IMR-90 (cell line): ENCODE results near the gene PIK3CA. TPM values are rescaled to one million over a fixed set of nuclear protein-coding genes. Genes with fewer than 3 reads are reported as not detected.

Experiments used
- ATAC-seq: fragments of 200-7000 bp; cut with Tn5 transposase; 2 replicates; pipeline ENCODE4 v1.9.1; 2020; ENCODE audit warnings: low read depth, mild to moderate bottlenecking, moderate library complexity
- BruUV-seq: library from RNA; stranded (reverse); fragments of 400-500 nt; replicated peaks from 2 replicates; lab custom pipeline; 2021; lab: Mats Ljungman, UMichigan
- CTCF ChIA-PET: fragments of 300-600 bp; formaldehyde crosslinking; extraction: SDS; loops from one replicate; lab custom pipeline; 2021; ENCODE audit warnings: antibody characterized with exemption; lab: Yijun Ruan, JAX
- POLR2A ChIA-PET: fragments of 300-600 bp; sonication (Branson Sonifier 250); formaldehyde crosslinking; loops from one replicate; lab custom pipeline; 2022; ENCODE audit warnings: antibody characterized with exemption; ENCODE audit not compliant: unreplicated experiment; lab: Charles Lee
- DNase-seq: peaks from one replicate; pipeline ENCODE4 v3.0.0; 2013
- H2AFZ ChIP-seq: replicated peaks from 2 replicates; pipeline ENCODE3; 2013; ENCODE audit warnings: low read length, mild to moderate bottlenecking; ENCODE audit not compliant: poor library complexity
- H2AK5ac ChIP-seq: 2 replicates; pipeline ENCODE4 v1.6.1; 2013; ENCODE audit warnings: low read depth, low read length, inconsistent platforms
- H2AK9ac ChIP-seq: replicated peaks from 2 replicates; pipeline ENCODE3; 2013; ENCODE audit warnings: mild to moderate bottlenecking, low read depth, low read length, moderate library complexity; ENCODE audit not compliant: poor library complexity
- H2BK120ac ChIP-seq: 2 replicates; pipeline ENCODE4 v1.6.1; 2013; ENCODE audit warnings: low read depth, low read length, inconsistent platforms
- H2BK15ac ChIP-seq: 3 replicates; pipeline ENCODE4 v1.6.1; 2013; ENCODE audit warnings: low read depth, low read length, inconsistent platforms
- H2BK20ac ChIP-seq: 2 replicates; pipeline ENCODE4 v1.6.1; 2013; ENCODE audit warnings: low read depth, mild to moderate bottlenecking, inconsistent platforms, low read length, moderate library complexity
- H2BK5ac ChIP-seq: 2 replicates; pipeline ENCODE4 v1.6.1; 2013; ENCODE audit warnings: mild to moderate bottlenecking, low read depth, low read length, inconsistent platforms; ENCODE audit not compliant: poor library complexity, severe bottlenecking
- H3K14ac ChIP-seq: replicated peaks from 2 replicates; pipeline ENCODE4 v1.6.1; 2013; ENCODE audit warnings: low read depth, low read length, inconsistent platforms
- H3K18ac ChIP-seq: 2 replicates; pipeline ENCODE4 v1.6.1; 2013; ENCODE audit warnings: low read depth, low read length, control low read depth
- H3K23ac ChIP-seq: 2 replicates; pipeline ENCODE4 v1.6.1; 2013; ENCODE audit warnings: low read depth, low read length, inconsistent platforms
- H3K27ac ChIP-seq: 2 replicates; pipeline ENCODE4 v1.5.1; 2013; ENCODE audit warnings: mild to moderate bottlenecking, control low read depth, low read length; ENCODE audit not compliant: insufficient read depth
- H3K27me3 ChIP-seq: 2 replicates; pipeline ENCODE4 v1.6.1; 2013; ENCODE audit warnings: low read length; ENCODE audit not compliant: control insufficient read depth, insufficient read depth
- H3K36me3 ChIP-seq: 2 replicates; pipeline ENCODE4 v1.6.1; 2013; ENCODE audit warnings: low read length, mixed read lengths; ENCODE audit not compliant: control insufficient read depth, insufficient read depth
- H3K4ac ChIP-seq: 2 replicates; pipeline ENCODE4 v1.6.1; 2013; ENCODE audit warnings: low read depth, low read length, inconsistent platforms
- H3K4me1 ChIP-seq: 2 replicates; pipeline ENCODE4 v1.6.1; 2013; ENCODE audit warnings: low read length, mixed read lengths; ENCODE audit not compliant: control insufficient read depth, insufficient read depth
- H3K4me2 ChIP-seq: 2 replicates; pipeline ENCODE4 v1.6.1; 2013; ENCODE audit warnings: low read depth, mild to moderate bottlenecking, control low read depth, low read length, moderate library complexity
- H3K4me3 ChIP-seq: 2 replicates; pipeline ENCODE4 v1.5.1; 2013; ENCODE audit warnings: low read depth, mild to moderate bottlenecking, control low read depth, low read length, moderate library complexity; ENCODE audit not compliant: insufficient read depth
- H3K56ac ChIP-seq: 2 replicates; pipeline ENCODE4 v1.6.1; 2013; ENCODE audit warnings: low read length, inconsistent platforms; ENCODE audit not compliant: insufficient read depth; ENCODE audit errors: extremely low read depth
- H3K79me1 ChIP-seq, 2 experiments: 2 replicates each; pipeline ENCODE4 v1.6.1; 2013; ENCODE audit warnings: low read length in 2 of 2, inconsistent platforms in 1 of 2, low read depth in 1 of 2
- H3K9ac ChIP-seq: 2 replicates; pipeline ENCODE4 v1.6.1; 2013; ENCODE audit warnings: low read depth, low read length, control low read depth
- H3K9me1 ChIP-seq: 2 replicates; pipeline ENCODE4 v1.6.1; 2013; ENCODE audit warnings: low read length, inconsistent platforms; ENCODE audit not compliant: insufficient read depth
- H3K9me3 ChIP-seq: 2 replicates; pipeline ENCODE4 v1.6.1; 2013; ENCODE audit warnings: low read length; ENCODE audit not compliant: control insufficient read depth, insufficient read depth
- H4K20me1 ChIP-seq: 2 replicates; pipeline ENCODE4 v1.6.1; 2013; ENCODE audit warnings: low read length, inconsistent platforms; ENCODE audit not compliant: insufficient read depth
- H4K5ac ChIP-seq: 2 replicates; pipeline ENCODE4 v1.6.1; 2013; ENCODE audit warnings: mild to moderate bottlenecking, low read depth, low read length, control low read depth
- H4K8ac ChIP-seq, 2 experiments: 2 replicates each; pipeline ENCODE4 v1.6.1; 2013; ENCODE audit warnings: low read depth in 2 of 2, low read length in 2 of 2, control low read depth in 1 of 2, inconsistent platforms in 1 of 2
- H4K91ac ChIP-seq: 2 replicates; pipeline ENCODE4 v1.6.1; 2013; ENCODE audit warnings: low read depth, low read length, inconsistent platforms; ENCODE audit not compliant: insufficient read depth
- CEBPB ChIP-seq: IDR thresholded peaks from 2 replicates; pipeline ENCODE4 v1.6.1; 2012; ENCODE audit warnings: low read depth, low read length, improper control_type of control experiment
- CHD1 ChIP-seq: IDR thresholded peaks from 2 replicates; pipeline ENCODE4 v1.6.1; 2012; ENCODE audit warnings: low read depth, low read length, improper control_type of control experiment
- FOS ChIP-seq: fragments of 150-350 bp; IDR thresholded peaks from 2 replicates; pipeline ENCODE4 v1.6.1; 2016; ENCODE audit warnings: low read depth, low read length
- MAFK ChIP-seq: IDR thresholded peaks from 2 replicates; pipeline ENCODE4 v1.6.1; 2012; ENCODE audit warnings: low read depth, low read length, improper control_type of control experiment
- MAZ ChIP-seq: IDR thresholded peaks from 2 replicates; pipeline ENCODE4 v1.6.1; 2012; ENCODE audit warnings: low read depth, mild to moderate bottlenecking, low read length, improper control_type of control experiment, moderate library complexity, borderline replicate concordance
- MXI1 ChIP-seq: IDR thresholded peaks from 2 replicates; pipeline ENCODE4 v1.6.1; 2012; ENCODE audit warnings: low read depth, mild to moderate bottlenecking, low read length, moderate library complexity, borderline replicate concordance
- POLR2A ChIP-seq: IDR thresholded peaks from 2 replicates; pipeline ENCODE4 v1.6.1; 2012; ENCODE audit warnings: mild to moderate bottlenecking, low read depth, low read length
- RFX5 ChIP-seq: IDR thresholded peaks from 2 replicates; pipeline ENCODE4 v1.8.0; 2012; ENCODE audit warnings: low read depth, mild to moderate bottlenecking, low read length, moderate library complexity
- SMC3 ChIP-seq: fragments of 150-350 bp; IDR thresholded peaks from 2 replicates; pipeline ENCODE4 v1.6.1; 2016; ENCODE audit warnings: low read depth, mild to moderate bottlenecking, antibody characterized with exemption, low read length, moderate library complexity
- dilution Hi-C: fragments of 300-500 bp; cut with HindIII; formaldehyde crosslinking; loops from one replicate; pipeline ENCODE4 v1.14.3; 2018; ENCODE audit warnings: low sequenced_read_pairs; ENCODE audit not compliant: unreplicated experiment
- in situ Hi-C: fragments of 300-500 bp; cut with MboI; formaldehyde crosslinking; loops from 3 replicates; pipeline ENCODE4 v1.14.3; 2019; ENCODE audit warnings: low sequenced_read_pairs, inconsistent platforms, mixed read lengths
- intact Hi-C: fragments of 100-400 bp; cut with micrococcal nuclease; formaldehyde crosslinking; loops from 2 replicates; pipeline ENCODE4 v1.10.0; 2022
- polyA plus RNA-seq, 3 experiments: library from polyadenylated mRNA; depleted of rRNA; stranded (reverse); fragments of >200 nt; gene quantifications; 2 replicates each; pipeline ENCODE4 v1.2.3, GENCODE V29; 2012; ENCODE audit warnings: low replicate concordance in 1 of 3
- total RNA-seq: library from RNA; depleted of rRNA; stranded (reverse); fragments of >200 nt; gene quantifications from 2 replicates; pipeline ENCODE4 v1.2.3, GENCODE V29; 2012
- TF ChIP-seq, protein P1 (sequence below): fragments of 150-350 bp; IDR thresholded peaks from 2 replicates; pipeline ENCODE4 v1.6.1; 2016; ENCODE audit warnings: low read depth, mild to moderate bottlenecking, low read length, moderate library complexity, borderline replicate concordance
- TF ChIP-seq, protein P2 (sequence below): fragments of 150-350 bp; IDR thresholded peaks from 2 replicates; pipeline ENCODE4 v1.6.1; 2017; ENCODE audit warnings: mild to moderate bottlenecking, antibody characterized with exemption, low read length, low read depth
- TF ChIP-seq, protein P3 (sequence below): conservative IDR thresholded peaks from 2 replicates; pipeline ENCODE4 v1.5.1; 2012; ENCODE audit warnings: mild to moderate bottlenecking, low read depth, low read length, improper control_type of control experiment

The PIK3CA gene
- total and polyA plus RNA-seq, 2 of the 4 experiments (the other 2 are of a cell fraction), result 5.7 to 22.4 TPM

DNA sequence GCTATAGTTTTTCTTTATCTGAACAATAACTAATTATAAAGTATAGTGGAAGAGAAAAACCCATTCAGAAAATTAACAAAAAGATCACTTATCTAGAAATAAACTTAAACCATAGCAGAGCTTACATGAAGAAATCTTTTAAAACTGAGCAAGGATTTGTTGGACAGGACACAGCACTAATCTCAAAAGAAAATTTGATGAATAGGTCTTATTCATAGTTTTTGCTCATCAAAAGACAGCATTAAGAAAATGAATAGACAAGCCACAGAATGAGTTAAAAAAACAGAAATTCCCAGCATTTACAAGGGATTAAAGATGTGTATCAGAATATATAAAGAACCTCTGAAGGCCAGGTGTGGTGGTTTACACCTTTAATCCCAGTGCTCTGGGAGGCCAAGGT is 29.5 kb downstream of the PIK3CA start:
- Histone ChIP-seq H4K5ac (no peak overlapping the region), H3K4me1 (peaks cover 8% of the 10 kb centered on the region), H4K8ac (no peak overlapping the region), H4K91ac (no peak overlapping the region), H2AK5ac (no peak overlapping the region), H3K27me3 (no peaks in the 10 kb centered on the region), H3K9me1 (peaks cover 7% of the 10 kb centered on the region), H3K9ac (no peak overlapping the region), H3K4me3 (no peak overlapping the region), H3K4ac (no peak overlapping the region), H2BK120ac (no peak overlapping the region), H3K56ac (no peak overlapping the region), H3K36me3 (no peaks in the 10 kb centered on the region), H2BK20ac (no peak overlapping the region), H3K4me2 (no peak overlapping the region), H2AK9ac (no peak overlapping the region), H3K23ac (no peak overlapping the region), H2BK5ac (no peak overlapping the region), H3K27ac (no peak overlapping the region), H3K14ac (no peak overlapping the region), H3K9me3 (no peaks in the 10 kb centered on the region), H3K79me1 (peaks cover 23 to 38% of the 10 kb centered on the region in 2 experiments), H3K18ac (no peak overlapping the region), H2AFZ (no peak overlapping the region), H2BK15ac (no peak overlapping the region), H4K20me1 (peaks cover 22% of the 10 kb centered on the region; the same call in 1 of the 2 replicates)
- BruUV-seq, result no TSS peak
- DNase-seq (no peak), ATAC-seq (no peak)
- ChIA-PET CTCF (interaction anchor here (1.1 kb wide), 1 partner anchor 31 kb away, joined by 3 read pairs; no protein-coding TSS in a partner anchor), POLR2A (no interaction called here)
- TF ChIP-seq RFX5 (no peak), MAFK (no peak), CHD1 (no peak), SMC3 (no peak), MAZ (no peak), FOS (no peak), CEBPB (no peak), MXI1 (no peak), POLR2A (no peak)
- TF ChIP-seq, protein P1, sequence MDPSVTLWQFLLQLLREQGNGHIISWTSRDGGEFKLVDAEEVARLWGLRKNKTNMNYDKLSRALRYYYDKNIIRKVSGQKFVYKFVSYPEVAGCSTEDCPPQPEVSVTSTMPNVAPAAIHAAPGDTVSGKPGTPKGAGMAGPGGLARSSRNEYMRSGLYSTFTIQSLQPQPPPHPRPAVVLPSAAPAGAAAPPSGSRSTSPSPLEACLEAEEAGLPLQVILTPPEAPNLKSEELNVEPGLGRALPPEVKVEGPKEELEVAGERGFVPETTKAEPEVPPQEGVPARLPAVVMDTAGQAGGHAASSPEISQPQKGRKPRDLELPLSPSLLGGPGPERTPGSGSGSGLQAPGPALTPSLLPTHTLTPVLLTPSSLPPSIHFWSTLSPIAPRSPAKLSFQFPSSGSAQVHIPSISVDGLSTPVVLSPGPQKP, result no peak
- TF ChIP-seq, protein P2, sequence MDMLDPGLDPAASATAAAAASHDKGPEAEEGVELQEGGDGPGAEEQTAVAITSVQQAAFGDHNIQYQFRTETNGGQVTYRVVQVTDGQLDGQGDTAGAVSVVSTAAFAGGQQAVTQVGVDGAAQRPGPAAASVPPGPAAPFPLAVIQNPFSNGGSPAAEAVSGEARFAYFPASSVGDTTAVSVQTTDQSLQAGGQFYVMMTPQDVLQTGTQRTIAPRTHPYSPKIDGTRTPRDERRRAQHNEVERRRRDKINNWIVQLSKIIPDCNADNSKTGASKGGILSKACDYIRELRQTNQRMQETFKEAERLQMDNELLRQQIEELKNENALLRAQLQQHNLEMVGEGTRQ, result no peak
- TF ChIP-seq, protein P3, sequence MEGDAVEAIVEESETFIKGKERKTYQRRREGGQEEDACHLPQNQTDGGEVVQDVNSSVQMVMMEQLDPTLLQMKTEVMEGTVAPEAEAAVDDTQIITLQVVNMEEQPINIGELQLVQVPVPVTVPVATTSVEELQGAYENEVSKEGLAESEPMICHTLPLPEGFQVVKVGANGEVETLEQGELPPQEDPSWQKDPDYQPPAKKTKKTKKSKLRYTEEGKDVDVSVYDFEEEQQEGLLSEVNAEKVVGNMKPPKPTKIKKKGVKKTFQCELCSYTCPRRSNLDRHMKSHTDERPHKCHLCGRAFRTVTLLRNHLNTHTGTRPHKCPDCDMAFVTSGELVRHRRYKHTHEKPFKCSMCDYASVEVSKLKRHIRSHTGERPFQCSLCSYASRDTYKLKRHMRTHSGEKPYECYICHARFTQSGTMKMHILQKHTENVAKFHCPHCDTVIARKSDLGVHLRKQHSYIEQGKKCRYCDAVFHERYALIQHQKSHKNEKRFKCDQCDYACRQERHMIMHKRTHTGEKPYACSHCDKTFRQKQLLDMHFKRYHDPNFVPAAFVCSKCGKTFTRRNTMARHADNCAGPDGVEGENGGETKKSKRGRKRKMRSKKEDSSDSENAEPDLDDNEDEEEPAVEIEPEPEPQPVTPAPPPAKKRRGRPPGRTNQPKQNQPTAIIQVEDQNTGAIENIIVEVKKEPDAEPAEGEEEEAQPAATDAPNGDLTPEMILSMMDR, result no peak
- dilution Hi-C loops (no loop called here), in situ Hi-C loops (no loop called here), intact Hi-C loops (no loop called here)
